Neutrophil (primary cell): ENCODE measurements around the gene BRIP1.

Experiments used
- H3K27ac ChIP-seq: fragments of 200-600 bp; sonication (generic); 2 replicates; pipeline ENCODE4 v1.5.1; 2016; ENCODE audit warnings: mild to moderate bottlenecking, moderate library complexity
- H3K27me3 ChIP-seq: fragments of 200-600 bp; sonication (generic); 2 replicates; pipeline ENCODE4 v1.6.0; 2016; ENCODE audit warnings: mild to moderate bottlenecking
- H3K36me3 ChIP-seq: fragments of 200-600 bp; sonication (generic); 2 replicates; pipeline ENCODE4 v1.5.1; 2017
- H3K4me1 ChIP-seq, 2 experiments: fragments of 200-600 bp in 1 of 2; sonication (generic) in 1 of 2; 1 replicate in 1 of 2; 2 replicates in 1 of 2; pipeline versions ENCODE4 v1.5.1 to v1.6.1; 2013 to 2016; ENCODE audit warnings: low read depth in 1 of 2, low read length in 1 of 2, mild to moderate bottlenecking in 1 of 2, moderate library complexity in 1 of 2; ENCODE audit not compliant: control insufficient read depth in 1 of 2, insufficient read depth in 1 of 2
- H3K4me3 ChIP-seq, 2 experiments: fragments of 200-600 bp in 1 of 2; sonication (generic) in 1 of 2; 1 replicate in 1 of 2; 2 replicates in 1 of 2; pipeline ENCODE4 v1.5.1; 2013 to 2016; ENCODE audit warnings: low read depth in 1 of 2, low read length in 1 of 2, mild to moderate bottlenecking in 1 of 2, moderate library complexity in 1 of 2
- H3K9me3 ChIP-seq: fragments of 200-600 bp; sonication (generic); 2 replicates; pipeline ENCODE4 v1.5.1; 2016
- TF ChIP-seq, protein P1 (sequence below): fragments of 200-600 bp; sonication (generic); IDR thresholded peaks from 2 replicates; pipeline ENCODE4 v1.5.1; 2016; ENCODE audit warnings: antibody characterized with exemption

BRIP1 gene

GRCh38 chr17:61634011-61634539 lies 229.3 kb downstream of the BRIP1 start:
- H3K4me3 ChIP-seq: no peak overlapping the region
- H3K27ac ChIP-seq: no peak overlapping the region
- no peaks in the 10 kb centered on the region for H3K4me1 ChIP-seq
- H3K9me3 ChIP-seq: no peaks in the 10 kb centered on the region
- no peaks in the 10 kb centered on the region for H3K36me3 ChIP-seq
- TF ChIP-seq, protein P1, sequence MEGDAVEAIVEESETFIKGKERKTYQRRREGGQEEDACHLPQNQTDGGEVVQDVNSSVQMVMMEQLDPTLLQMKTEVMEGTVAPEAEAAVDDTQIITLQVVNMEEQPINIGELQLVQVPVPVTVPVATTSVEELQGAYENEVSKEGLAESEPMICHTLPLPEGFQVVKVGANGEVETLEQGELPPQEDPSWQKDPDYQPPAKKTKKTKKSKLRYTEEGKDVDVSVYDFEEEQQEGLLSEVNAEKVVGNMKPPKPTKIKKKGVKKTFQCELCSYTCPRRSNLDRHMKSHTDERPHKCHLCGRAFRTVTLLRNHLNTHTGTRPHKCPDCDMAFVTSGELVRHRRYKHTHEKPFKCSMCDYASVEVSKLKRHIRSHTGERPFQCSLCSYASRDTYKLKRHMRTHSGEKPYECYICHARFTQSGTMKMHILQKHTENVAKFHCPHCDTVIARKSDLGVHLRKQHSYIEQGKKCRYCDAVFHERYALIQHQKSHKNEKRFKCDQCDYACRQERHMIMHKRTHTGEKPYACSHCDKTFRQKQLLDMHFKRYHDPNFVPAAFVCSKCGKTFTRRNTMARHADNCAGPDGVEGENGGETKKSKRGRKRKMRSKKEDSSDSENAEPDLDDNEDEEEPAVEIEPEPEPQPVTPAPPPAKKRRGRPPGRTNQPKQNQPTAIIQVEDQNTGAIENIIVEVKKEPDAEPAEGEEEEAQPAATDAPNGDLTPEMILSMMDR: no peak
- peaks cover 18% of the 10 kb centered on the region for H3K27me3 ChIP-seq

DNA sequence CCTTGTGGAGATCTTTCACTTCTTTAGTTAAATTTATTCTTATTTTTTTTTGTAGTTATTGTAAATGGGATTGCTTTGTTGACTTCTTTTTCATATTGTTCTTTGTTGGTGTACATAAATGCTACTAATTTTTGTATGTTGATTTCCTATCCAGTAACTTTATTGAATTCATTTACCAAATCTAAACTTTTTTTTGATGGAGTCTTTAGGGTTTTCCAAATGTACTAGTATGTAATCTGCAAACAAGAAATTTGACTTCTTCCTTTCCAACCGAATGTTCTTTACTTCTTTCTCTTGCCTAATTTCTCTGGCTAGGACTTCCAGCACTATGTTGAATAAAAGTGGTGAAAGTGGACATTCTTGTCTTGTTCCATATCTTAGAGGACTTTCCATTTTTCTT lies 230.5 kb downstream of the BRIP1 start:
- Histone ChIP-seq H3K27me3 (peaks cover 24% of the 10 kb centered on the region), H3K36me3 (no peaks in the 10 kb centered on the region), H3K27ac (no peak overlapping the region), H3K4me1 (no peaks in the 10 kb centered on the region), H3K9me3 (no peaks in the 10 kb centered on the region), H3K4me3 (no peak overlapping the region)
- TF ChIP-seq, protein P1: no peak

DNA sequence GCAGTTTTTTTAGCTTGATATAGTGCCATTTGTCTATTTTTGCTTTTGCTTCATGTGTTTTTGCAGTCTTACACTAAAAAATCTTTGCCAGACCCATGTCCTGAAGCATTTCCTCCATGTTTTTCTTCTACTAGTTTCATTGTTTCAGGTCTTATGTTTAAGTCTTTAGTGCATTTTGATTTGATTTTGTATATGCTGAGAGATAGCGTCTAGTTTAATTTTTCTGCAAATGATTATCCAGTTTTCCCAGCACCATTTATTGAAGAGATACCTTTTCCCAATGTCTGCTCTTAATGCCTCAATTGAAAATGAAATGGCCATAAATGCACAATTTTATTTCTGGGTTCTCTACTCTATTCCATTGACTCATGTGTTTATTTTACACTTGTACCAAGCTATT lies 231.5 kb downstream of the BRIP1 start:
- H3K27ac ChIP-seq: no peak overlapping the region

More for the DNA sequence above, 231.5 kb downstream of the BRIP1 start:
- Histone ChIP-seq H3K36me3 (no peaks in the 10 kb centered on the region), H3K9me3 (no peaks in the 10 kb centered on the region), H3K4me1 (no peaks in the 10 kb centered on the region), H3K4me3 (no peak overlapping the region), H3K27me3 (peaks cover 24% of the 10 kb centered on the region)
- TF ChIP-seq, protein P1: no peak
